ENCODE data around the gene CCDC27. TPM values are rescaled to one million over a fixed set of nuclear protein-coding genes. Genes with fewer than 3 reads are reported as not detected.

The CCDC27 gene
- total and polyA plus RNA-seq, 10 donors = not detected

GRCh38 chr1:3745590-3746381 is 6.5 kb upstream of the CCDC27 start:
- Histone ChIP-seq H3K9me3 (no peaks in the 10 kb centered on the region), H3K36me3 (peaks cover 0 to 41% (median 19%) of the 10 kb centered on the region in 6 donors), H3K27ac (no peak overlapping the region), H3K27me3 (replicated peaks in 1 of 7) (no peaks in the 10 kb centered on the region), H3K4me1 (peaks cover 0 to 55% (median 32%) of the 10 kb centered on the region in 6 donors), H3K4me3 (peak overlapping the region in 4 of 8 donors; percentile 70 to 83 (median 76))
- peak; percentile 72 for DNase-seq
- intact Hi-C loops (cut with DNase I; ENCODE audit: low total_unique reads) = no loop called here
- WGBS, 5 donors = 85 to 92% (median 85%) methylated on average over 20 to 25 of the region's 25 CpGs
- TF ChIP-seq POLR2AphosphoS5 (IDR thresholded peaks at IDR 0.05) (no peak), POLR2A (IDR thresholded peaks at IDR 0.05) (no peak), CTCF (IDR thresholded peaks at IDR 0.05 in 8 of 11, conservative IDR thresholded peaks at IDR 0.05 in 3 of 11) (no peak)

GRCh38 chr1:3746389-3746829 is 5.8 kb upstream of the CCDC27 start:
- H3K4me1 ChIP-seq = peaks cover 0 to 55% (median 32%) of the 10 kb centered on the region in 6 donors
- WGBS, 5 donors = 26 to 44% (median 32%) methylated on average over 23 to 35 of the region's 35 CpGs
- H3K36me3 ChIP-seq = peaks cover 0 to 35% (median 18%) of the 10 kb centered on the region in 6 donors
- peak overlapping the region in 7 of 8 donors; percentile 22 to 83 (median 77) for H3K27ac ChIP-seq
- peak overlapping the region; percentile 68 to 83 (median 76) for H3K4me3 ChIP-seq
- no peaks in the 10 kb centered on the region for H3K9me3 ChIP-seq
- DNase-seq = no peak
- intact Hi-C loops (cut with DNase I; ENCODE audit: low total_unique reads) = no loop called here
- no peak for TF ChIP-seq CTCF (IDR thresholded peaks at IDR 0.05 in 8 of 11, conservative IDR thresholded peaks at IDR 0.05 in 3 of 11)
- no peaks in the 10 kb centered on the region for H3K27me3 ChIP-seq (replicated peaks in 1 of 7)

GRCh38 chr1:3746830-3747521 is 5.3 kb upstream of the CCDC27 start:
- 1 to 3% (median 2%) methylated on average over 40 to 73 of the region's 73 CpGs for WGBS, 5 donors
- H3K27ac ChIP-seq = peak overlapping the region; percentile 22 to 83 (median 76)

More at GRCh38 chr1:3746830-3747521, 5.3 kb upstream of the CCDC27 start:
- peak; percentile 97 for DNase-seq
- Histone ChIP-seq H3K4me1 (peaks cover 0 to 55% (median 32%) of the 10 kb centered on the region in 6 donors), H3K27me3 (replicated peaks in 1 of 7) (peaks cover 0 to 5% (median 0%) of the 10 kb centered on the region in 7 donors), H3K4me3 (peak overlapping the region; percentile 68 to 83 (median 76)), H3K9me3 (no peaks in the 10 kb centered on the region), H3K36me3 (peaks cover 0 to 29% (median 13%) of the 10 kb centered on the region in 6 donors)
- no peak for TF ChIP-seq CTCF (IDR thresholded peaks at IDR 0.05 in 8 of 11, conservative IDR thresholded peaks at IDR 0.05 in 3 of 11)
- TF ChIP-seq POLR2AphosphoS5 (IDR thresholded peaks at IDR 0.05) = peak; percentile 71 to 81 (median 78)
- no peak for TF ChIP-seq POLR2A (IDR thresholded peaks at IDR 0.05)
- intact Hi-C loops (cut with DNase I; ENCODE audit: low total_unique reads) = no loop called here

Data from spleen (tissue), 11 donors.